Measurements from ENCODE around the gene SATB2.
A peak's percentile ranks its signal among the peaks of the same experiment; 100 is the strongest.

The SATB2 gene

DNA sequence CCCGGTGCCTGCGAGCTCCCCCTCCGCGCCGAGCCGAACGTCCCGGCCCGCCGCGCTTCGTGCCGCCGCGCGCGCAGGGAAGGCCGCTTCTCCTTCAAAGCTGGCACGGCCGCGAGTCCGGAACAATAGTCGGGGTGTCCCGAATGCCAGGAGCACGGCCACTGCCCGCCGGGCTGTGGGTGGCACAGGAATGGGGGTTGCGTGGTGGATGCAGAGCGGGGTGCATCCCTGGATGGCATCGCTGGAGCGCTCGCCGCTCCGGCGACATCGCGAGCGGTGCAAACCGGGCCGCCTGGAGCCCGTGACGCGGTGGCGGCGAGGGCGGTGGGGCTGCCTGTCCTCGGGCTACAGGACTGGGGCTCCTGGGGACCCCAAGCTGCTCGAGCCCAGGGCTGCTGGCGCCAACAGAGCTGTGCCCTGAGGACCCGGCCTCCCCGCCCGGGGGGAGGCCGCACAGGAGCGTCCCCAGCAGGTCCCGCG lies 1.1 kb upstream of the SATB2 start:
- TF ChIP-seq, protein P1, sequence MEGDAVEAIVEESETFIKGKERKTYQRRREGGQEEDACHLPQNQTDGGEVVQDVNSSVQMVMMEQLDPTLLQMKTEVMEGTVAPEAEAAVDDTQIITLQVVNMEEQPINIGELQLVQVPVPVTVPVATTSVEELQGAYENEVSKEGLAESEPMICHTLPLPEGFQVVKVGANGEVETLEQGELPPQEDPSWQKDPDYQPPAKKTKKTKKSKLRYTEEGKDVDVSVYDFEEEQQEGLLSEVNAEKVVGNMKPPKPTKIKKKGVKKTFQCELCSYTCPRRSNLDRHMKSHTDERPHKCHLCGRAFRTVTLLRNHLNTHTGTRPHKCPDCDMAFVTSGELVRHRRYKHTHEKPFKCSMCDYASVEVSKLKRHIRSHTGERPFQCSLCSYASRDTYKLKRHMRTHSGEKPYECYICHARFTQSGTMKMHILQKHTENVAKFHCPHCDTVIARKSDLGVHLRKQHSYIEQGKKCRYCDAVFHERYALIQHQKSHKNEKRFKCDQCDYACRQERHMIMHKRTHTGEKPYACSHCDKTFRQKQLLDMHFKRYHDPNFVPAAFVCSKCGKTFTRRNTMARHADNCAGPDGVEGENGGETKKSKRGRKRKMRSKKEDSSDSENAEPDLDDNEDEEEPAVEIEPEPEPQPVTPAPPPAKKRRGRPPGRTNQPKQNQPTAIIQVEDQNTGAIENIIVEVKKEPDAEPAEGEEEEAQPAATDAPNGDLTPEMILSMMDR (IDR thresholded peaks at IDR 0.05; ENCODE audit: borderline replicate concordance, control extremely low read depth, extremely low read depth, insufficient read depth, missing control alignments), result no peak
- DNase-seq (ENCODE audit: low spot score), result peak; percentile 57
- in situ Hi-C loops (cut with MboI; ENCODE audit: low sequenced_read_pairs, unreplicated experiment), result no loop called here

DNA sequence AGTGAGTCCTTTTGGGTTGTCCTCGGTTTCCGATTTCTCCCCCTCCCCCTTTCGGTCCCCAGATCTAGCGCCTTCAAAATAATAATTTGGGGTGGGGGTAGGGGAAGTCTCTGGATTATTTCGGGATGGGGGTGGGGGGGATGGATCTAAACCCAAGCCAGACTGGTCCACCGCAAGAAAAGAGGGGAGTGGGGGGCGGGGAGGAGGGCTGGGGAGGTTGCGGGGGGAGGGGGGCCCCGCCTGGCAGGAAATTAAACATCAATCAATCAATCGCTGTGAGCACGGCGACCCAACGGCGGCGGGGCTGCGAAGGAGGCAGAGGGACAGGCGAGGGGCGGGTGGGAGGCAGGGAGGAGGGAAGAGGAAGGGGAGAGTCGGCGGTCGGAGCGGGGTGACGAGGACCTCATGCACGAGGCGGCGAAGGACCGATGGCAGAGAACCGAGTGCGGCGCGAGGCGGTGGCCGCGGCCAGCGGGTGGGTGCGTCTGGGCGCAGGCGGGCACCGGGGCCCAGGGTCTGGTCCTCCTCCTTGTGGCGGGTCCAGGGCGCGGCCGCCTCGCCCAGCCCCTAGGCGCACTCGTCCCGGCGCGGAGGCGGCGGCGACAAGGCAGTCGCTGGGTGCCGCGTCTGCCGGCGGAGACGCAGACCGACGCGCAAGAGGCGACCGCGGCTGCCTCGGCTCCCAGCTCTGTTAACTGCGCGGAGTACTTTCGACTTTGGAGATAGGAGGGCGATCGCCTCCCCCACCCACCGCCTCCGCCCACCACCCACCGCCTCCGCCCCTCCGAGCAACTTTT lies 468 bp upstream of the SATB2 start:
- peak; percentile 56 for DNase-seq (ENCODE audit: low spot score)
- TF ChIP-seq, protein P1 (IDR thresholded peaks at IDR 0.05; ENCODE audit: borderline replicate concordance, control extremely low read depth, extremely low read depth, insufficient read depth, missing control alignments), result no peak
- in situ Hi-C loops (cut with MboI; ENCODE audit: low sequenced_read_pairs, unreplicated experiment), result no loop called here

DNA sequence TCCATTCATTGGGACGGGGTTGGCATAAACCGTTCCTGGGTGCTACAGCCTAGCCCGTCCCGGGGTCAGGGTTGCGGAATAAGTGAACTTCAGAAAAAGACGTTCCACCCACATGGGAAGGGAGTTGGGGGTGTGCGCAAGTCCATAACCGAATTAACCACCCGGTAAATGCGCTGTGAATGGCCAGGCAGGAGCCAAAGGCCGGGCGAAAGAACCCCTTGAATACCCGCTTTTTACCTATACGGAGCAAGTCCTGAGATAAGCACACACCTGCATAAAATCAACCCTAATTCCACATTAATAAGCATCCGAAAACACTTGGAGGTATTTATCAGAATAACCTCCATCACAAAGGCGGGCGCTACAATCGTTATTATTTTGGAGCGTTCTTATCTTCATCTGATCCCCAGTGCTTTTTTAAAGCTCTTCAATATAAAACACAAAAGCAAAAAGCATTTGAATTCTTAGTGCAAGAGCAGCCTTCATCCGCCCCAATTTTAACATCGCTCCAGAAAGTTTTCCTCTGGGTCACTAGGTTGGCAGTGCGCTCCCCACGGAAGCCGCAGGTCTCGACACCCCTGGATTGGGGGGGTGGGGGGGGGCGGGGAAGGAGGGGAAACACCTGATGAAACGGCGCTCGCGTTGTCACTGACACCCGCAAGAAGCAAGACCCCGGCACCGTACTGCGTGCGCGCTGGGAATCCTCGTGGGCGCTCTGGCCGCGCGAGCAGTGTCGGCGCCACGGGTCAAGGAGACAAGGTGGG lies 1.2 kb downstream of the SATB2 start:
- in situ Hi-C loops (cut with MboI; ENCODE audit: low sequenced_read_pairs, unreplicated experiment), result no loop called here
- DNase-seq (ENCODE audit: low spot score), result peak; percentile 19
- TF ChIP-seq, protein P1 (IDR thresholded peaks at IDR 0.05; ENCODE audit: borderline replicate concordance, control extremely low read depth, extremely low read depth, insufficient read depth, missing control alignments), result no peak

DNA sequence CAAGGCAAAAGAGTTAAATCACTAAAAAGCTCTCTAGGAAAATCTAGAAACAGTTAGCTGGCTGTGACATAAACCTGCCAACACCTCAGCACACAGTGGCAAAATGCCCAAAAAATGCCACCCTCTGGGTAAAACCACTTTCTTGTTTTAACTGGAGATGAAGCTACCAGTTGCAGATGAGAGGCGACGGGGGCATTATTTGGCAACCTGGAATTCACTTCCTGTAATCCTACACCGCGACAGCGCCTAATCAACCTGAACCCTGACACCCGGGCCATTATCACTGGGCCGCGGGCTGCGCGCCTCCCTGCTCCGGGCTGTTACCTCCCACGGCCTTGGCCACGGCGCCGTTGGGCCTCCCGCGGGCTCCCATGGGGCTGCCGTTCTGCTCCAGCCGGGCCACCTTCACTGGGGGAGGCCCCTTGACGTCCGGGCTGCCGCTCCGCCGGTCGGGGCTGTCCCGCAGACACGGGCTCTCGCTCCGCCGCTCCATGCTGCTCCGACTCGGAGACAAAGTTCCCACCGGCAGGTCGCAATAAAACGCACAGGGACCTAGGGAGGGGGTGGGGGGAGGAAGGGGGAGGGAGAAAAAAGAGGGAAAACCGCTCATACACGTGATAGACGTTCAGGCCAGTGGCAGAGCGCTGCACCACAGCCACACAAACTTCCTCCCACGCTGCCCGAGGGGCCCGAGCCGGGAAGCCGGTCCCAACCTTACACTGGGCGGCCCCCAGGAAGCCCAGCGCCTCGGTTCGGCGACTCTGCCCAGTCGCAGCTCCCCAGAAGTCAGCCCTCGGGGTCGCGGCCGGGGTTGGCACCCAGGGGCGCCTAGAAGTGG lies 2.0 kb downstream of the SATB2 start:
- DNase-seq (ENCODE audit: low spot score), result peak; percentile 47
- TF ChIP-seq, protein P1 (IDR thresholded peaks at IDR 0.05; ENCODE audit: borderline replicate concordance, control extremely low read depth, extremely low read depth, insufficient read depth, missing control alignments), result no peak
- in situ Hi-C loops (cut with MboI; ENCODE audit: low sequenced_read_pairs, unreplicated experiment), result no loop called here

DNA sequence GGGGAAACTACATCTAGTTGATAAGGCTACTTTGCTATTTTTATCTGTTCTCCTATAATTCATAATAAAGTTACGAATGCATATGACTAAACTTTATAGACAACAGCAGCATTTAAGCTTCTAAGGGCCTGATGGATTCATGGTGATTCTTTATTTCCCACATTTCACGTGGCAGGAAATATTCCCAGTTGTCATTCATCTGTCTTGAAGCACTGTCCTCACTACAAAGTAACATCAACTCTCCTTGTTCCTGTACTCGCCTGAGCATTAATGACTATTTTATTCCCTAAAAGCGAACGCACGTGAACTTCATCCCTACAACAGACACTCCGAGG lies 2.6 kb downstream of the SATB2 start:
- TF ChIP-seq, protein P1 (IDR thresholded peaks at IDR 0.05; ENCODE audit: borderline replicate concordance, control extremely low read depth, extremely low read depth, insufficient read depth, missing control alignments), result no peak
- no peak for DNase-seq (ENCODE audit: low spot score)
- in situ Hi-C loops (cut with MboI; ENCODE audit: low sequenced_read_pairs, unreplicated experiment), result no loop called here

DNA sequence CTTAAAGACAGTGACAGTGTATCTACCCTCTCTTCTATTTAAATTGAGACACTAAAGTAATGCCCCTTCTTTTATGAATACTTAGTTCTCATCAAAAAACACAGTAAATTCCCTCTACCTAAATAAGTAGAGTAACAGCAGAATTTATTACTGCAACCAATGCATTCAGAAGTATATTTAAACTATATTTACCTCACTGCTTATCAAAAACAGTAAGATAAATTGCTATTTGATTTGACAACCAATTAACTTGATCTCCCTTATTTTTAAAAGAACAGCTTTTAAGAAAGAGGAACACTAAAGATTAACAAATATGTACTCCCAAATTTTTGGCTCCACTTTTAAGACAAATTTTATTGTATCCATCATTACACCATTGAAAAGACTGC lies 4.8 kb downstream of the SATB2 start:
- TF ChIP-seq, protein P1 (IDR thresholded peaks at IDR 0.05; ENCODE audit: borderline replicate concordance, control extremely low read depth, extremely low read depth, insufficient read depth, missing control alignments), result no peak
- no peak for DNase-seq (ENCODE audit: low spot score)
- in situ Hi-C loops (cut with MboI; ENCODE audit: low sequenced_read_pairs, unreplicated experiment), result no loop called here

Measured in GM13976 (cell line).